Mesendoderm (in vitro differentiated cells): ENCODE measurements around the gene DDX17.

ENCODE experiments used
- DNase-seq: peaks from one replicate; pipeline ENCODE4 v3.0.0; 2013
- H2AK5ac ChIP-seq: 2 replicates; pipeline ENCODE4 v1.6.1; 2013; ENCODE audit warnings: low read length, inconsistent platforms
- H2BK120ac ChIP-seq: 2 replicates; pipeline ENCODE4 v1.6.1; 2013; ENCODE audit warnings: low read depth, mild to moderate bottlenecking, low read length, moderate library complexity, mixed read lengths
- H2BK15ac ChIP-seq: replicated peaks from 2 replicates; pipeline ENCODE4 v1.6.1; 2013; ENCODE audit warnings: low read depth, mild to moderate bottlenecking, moderate library complexity
- H2BK5ac ChIP-seq: 2 replicates; pipeline ENCODE4 v1.6.1; 2013; ENCODE audit warnings: low read length, inconsistent platforms
- H3K18ac ChIP-seq: 2 replicates; pipeline ENCODE4 v1.6.1; 2013; ENCODE audit warnings: mild to moderate bottlenecking, low read length, mixed read lengths
- H3K23ac ChIP-seq: one replicate; pipeline ENCODE4 v1.6.1; 2013; ENCODE audit warnings: low read length
- H3K27ac ChIP-seq: 2 replicates; pipeline ENCODE4 v1.5.1; 2013; ENCODE audit warnings: low read depth, mild to moderate bottlenecking, inconsistent platforms, low read length, moderate library complexity
- H3K27me3 ChIP-seq: 2 replicates; pipeline ENCODE4 v1.6.1; 2013; ENCODE audit warnings: low read length, control low read depth, mild to moderate bottlenecking, inconsistent platforms; ENCODE audit not compliant: insufficient read depth, poor library complexity
- H3K36me3 ChIP-seq: 2 replicates; pipeline ENCODE4 v1.6.1; 2013; ENCODE audit warnings: low read length, inconsistent platforms; ENCODE audit not compliant: control insufficient read depth, insufficient read depth
- H3K4ac ChIP-seq: one replicate; pipeline ENCODE4 v1.6.1; 2013; ENCODE audit warnings: low read depth, mild to moderate bottlenecking, low read length, moderate library complexity
- H3K4me1 ChIP-seq: 2 replicates; pipeline ENCODE4 v1.6.1; 2013; ENCODE audit warnings: low read depth, low read length, inconsistent platforms; ENCODE audit not compliant: control insufficient read depth
- H3K4me2 ChIP-seq: 2 replicates; pipeline ENCODE4 v1.6.1; 2013; ENCODE audit warnings: low read length
- H3K4me3 ChIP-seq: 2 replicates; pipeline ENCODE4 v1.5.1; 2013; ENCODE audit warnings: mild to moderate bottlenecking, low read length
- H3K56ac ChIP-seq: one replicate; pipeline ENCODE4 v1.6.1; 2013; ENCODE audit warnings: low read length
- H3K79me1 ChIP-seq: 2 replicates; pipeline ENCODE4 v1.6.1; 2013; ENCODE audit warnings: low read length, inconsistent platforms
- H3K79me2 ChIP-seq: 2 replicates; pipeline ENCODE4 v1.6.1; 2013; ENCODE audit warnings: mild to moderate bottlenecking, low read length; ENCODE audit not compliant: control insufficient read depth, insufficient read depth
- H3K9ac ChIP-seq: 2 replicates; pipeline ENCODE4 v1.6.1; 2013; ENCODE audit warnings: low read length, inconsistent platforms
- H4K5ac ChIP-seq: one replicate; pipeline ENCODE4 v1.6.1; 2013; ENCODE audit warnings: low read length
- H4K8ac ChIP-seq: one replicate; pipeline ENCODE4 v1.6.1; 2013; ENCODE audit warnings: low read depth, mild to moderate bottlenecking, control low read depth, low read length, moderate library complexity
- WGBS: extraction: QIAGEN DNeasy Blood & Tissue Kit; methylation state at CpG from one replicate; pipeline ENCODE4 v1.1.7; 2013; ENCODE audit warnings: low lambda C conversion rate, missing lambda C conversion rate; ENCODE audit not compliant: insufficient coverage; ENCODE audit errors: extremely low coverage; 5-methylcytosine and 5-hydroxymethylcytosine counted together

Gene DDX17

DNA sequence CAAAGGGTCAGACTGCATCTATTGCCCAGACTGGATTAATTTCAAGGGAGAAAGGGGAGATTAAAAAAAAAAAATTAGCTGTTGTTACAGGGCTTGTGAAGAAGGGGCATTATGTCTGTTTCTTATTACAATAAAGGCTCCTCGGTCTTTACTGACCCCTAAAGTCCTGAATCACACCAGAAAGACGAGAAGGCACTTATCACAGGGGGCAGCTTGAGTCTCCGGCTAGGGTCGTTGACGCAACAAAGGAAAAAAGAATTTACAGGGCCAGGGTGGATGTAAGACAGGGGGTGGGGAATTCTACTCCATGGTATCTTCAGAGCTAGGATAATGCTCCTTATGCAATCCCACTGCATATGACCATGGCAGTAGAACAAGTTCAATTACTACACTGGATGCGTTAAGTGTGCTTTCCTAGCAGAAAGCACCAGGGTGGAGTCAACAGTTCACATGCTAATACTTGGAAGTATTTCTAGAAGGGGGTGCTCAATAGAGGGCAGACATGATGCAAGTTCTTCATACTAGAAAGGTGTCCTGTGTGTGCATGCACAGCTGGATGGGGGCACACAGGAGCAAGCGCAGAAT is 16.5 kb downstream of the DDX17 start:
- H3K79me1 ChIP-seq: peaks cover 18% of the 10 kb centered on the region
- no peak overlapping the region for H4K5ac ChIP-seq
- peaks cover 44% of the 10 kb centered on the region for H3K36me3 ChIP-seq
- no peak overlapping the region for H2BK5ac ChIP-seq
- no peak overlapping the region for H3K4ac ChIP-seq
- H3K18ac ChIP-seq: no peak overlapping the region
- WGBS: no CpG with 5 or more reads among the region's 7 CpGs
- H3K23ac ChIP-seq: no peak overlapping the region
- no peak overlapping the region for H3K9ac ChIP-seq
- DNase-seq: no peak
- H3K4me2 ChIP-seq: no peak overlapping the region
- no peak overlapping the region for H2AK5ac ChIP-seq
- peaks cover 2% of the 10 kb centered on the region for H3K79me2 ChIP-seq
- H3K56ac ChIP-seq: no peak overlapping the region
- no peak overlapping the region for H4K8ac ChIP-seq
- no peak overlapping the region for H2BK15ac ChIP-seq
- no peaks in the 10 kb centered on the region for H3K4me1 ChIP-seq
- H2BK120ac ChIP-seq: no peak overlapping the region
- H3K4me3 ChIP-seq: no peak overlapping the region
- H3K27me3 ChIP-seq: no peaks in the 10 kb centered on the region
- H3K27ac ChIP-seq: no peak overlapping the region

DNA sequence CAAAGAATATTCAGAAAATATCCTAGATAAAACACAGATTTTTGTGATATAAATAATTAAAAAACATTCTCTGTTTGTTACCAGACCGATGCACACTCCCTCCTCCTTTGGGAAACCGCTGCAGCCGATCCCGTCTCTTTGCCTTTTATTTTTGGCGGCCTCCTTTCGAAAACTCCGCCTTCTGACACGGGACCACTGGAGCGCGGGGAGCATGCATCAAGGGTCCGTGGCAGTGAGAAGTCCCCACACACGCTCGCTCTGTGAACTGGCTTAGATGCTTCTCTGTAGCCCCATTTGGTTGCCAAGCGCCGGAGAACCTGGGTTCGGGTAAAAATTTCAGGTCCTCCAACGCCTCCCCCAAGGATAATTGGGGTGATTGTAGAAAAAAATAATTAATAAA is 17.0 kb downstream of the DDX17 start:
- no peak overlapping the region for H3K9ac ChIP-seq
- H3K27me3 ChIP-seq: no peaks in the 10 kb centered on the region
- no peak overlapping the region for H4K5ac ChIP-seq
- no peak overlapping the region for H2BK5ac ChIP-seq
- no peak overlapping the region for H3K23ac ChIP-seq
- H3K27ac ChIP-seq: no peak overlapping the region
- H3K18ac ChIP-seq: no peak overlapping the region
- H3K4me1 ChIP-seq: no peaks in the 10 kb centered on the region
- H2BK15ac ChIP-seq: no peak overlapping the region
- H3K79me1 ChIP-seq: peaks cover 16% of the 10 kb centered on the region
- no peak overlapping the region for H3K56ac ChIP-seq
- peaks cover 42% of the 10 kb centered on the region for H3K36me3 ChIP-seq
- no peak overlapping the region for H3K4me2 ChIP-seq
- no peak for DNase-seq
- no peak overlapping the region for H4K8ac ChIP-seq
- no peak overlapping the region for H2BK120ac ChIP-seq
- H2AK5ac ChIP-seq: no peak overlapping the region
- H3K4me3 ChIP-seq: no peak overlapping the region
- no peak overlapping the region for H3K4ac ChIP-seq
- WGBS: no CpG with 5 or more reads among the region's 17 CpGs
- H3K79me2 ChIP-seq: peaks cover 2% of the 10 kb centered on the region

DNA sequence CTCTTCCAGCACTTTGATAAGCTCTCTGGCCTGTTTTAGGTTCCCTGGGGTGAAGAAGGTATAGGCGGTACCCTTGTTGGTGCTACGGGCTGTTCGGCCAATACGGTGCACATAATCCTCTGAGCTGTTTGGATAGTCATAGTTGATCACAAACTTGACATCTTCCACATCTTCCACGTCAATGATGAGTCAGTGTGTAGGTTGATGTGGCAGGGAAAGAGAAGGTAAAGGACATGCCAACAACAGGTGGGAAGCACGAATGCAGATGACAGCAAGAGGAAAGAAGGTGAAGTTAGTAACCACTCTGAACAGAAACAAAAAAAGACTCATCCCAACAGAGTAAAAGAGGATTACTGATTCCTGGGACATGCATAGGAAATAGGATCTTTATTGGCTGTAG is 18.2 kb downstream of the DDX17 start:
- no peak overlapping the region for H3K4me2 ChIP-seq
- H4K5ac ChIP-seq: no peak overlapping the region
- H3K56ac ChIP-seq: no peak overlapping the region
- H2BK5ac ChIP-seq: no peak overlapping the region
- peaks cover 12% of the 10 kb centered on the region for H3K79me1 ChIP-seq
- no peak overlapping the region for H3K27ac ChIP-seq
- H3K4ac ChIP-seq: no peak overlapping the region
- no peak overlapping the region for H3K9ac ChIP-seq
- H2AK5ac ChIP-seq: no peak overlapping the region
- H3K23ac ChIP-seq: no peak overlapping the region
- H3K4me3 ChIP-seq: no peak overlapping the region
- H3K27me3 ChIP-seq: no peaks in the 10 kb centered on the region
- no peak overlapping the region for H2BK120ac ChIP-seq
- DNase-seq: no peak
- H3K36me3 ChIP-seq: peaks cover 38% of the 10 kb centered on the region
- no peak overlapping the region for H3K18ac ChIP-seq
- no peaks in the 10 kb centered on the region for H3K4me1 ChIP-seq
- peaks cover 2% of the 10 kb centered on the region for H3K79me2 ChIP-seq
- no CpG with 5 or more reads among the region's 6 CpGs for WGBS
- H2BK15ac ChIP-seq: no peak overlapping the region
- no peak overlapping the region for H4K8ac ChIP-seq

DNA sequence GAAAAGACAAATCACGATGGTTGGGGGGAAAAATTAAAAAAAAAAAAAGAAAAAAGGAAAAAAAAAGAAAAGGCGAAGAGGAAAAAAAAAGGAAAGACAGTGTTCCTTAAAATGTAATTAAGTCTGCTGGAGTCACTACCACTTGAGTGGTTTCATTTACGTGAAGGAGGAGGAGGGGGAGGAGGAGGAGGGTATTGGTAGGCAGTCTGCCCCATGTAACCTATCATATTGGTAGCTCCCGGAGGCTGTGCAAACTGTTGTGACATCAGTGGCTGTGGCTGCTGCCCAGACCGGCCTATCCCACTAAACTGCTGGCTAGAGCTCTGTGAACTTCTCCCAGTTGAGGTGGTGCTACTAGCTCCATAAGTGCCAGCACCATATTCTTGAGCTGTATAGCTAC is 20.3 kb downstream of the DDX17 start:
- Histone ChIP-seq H3K4me2 (no peak overlapping the region), H3K36me3 (peaks cover 48% of the 10 kb centered on the region), H3K4me3 (no peak overlapping the region), H3K18ac (no peak overlapping the region), H2BK5ac (no peak overlapping the region), H3K27ac (no peak overlapping the region), H3K23ac (no peak overlapping the region), H3K27me3 (no peaks in the 10 kb centered on the region), H3K56ac (no peak overlapping the region), H3K4ac (no peak overlapping the region), H3K9ac (no peak overlapping the region), H2BK120ac (no peak overlapping the region), H2BK15ac (no peak overlapping the region), H4K8ac (no peak overlapping the region), H4K5ac (no peak overlapping the region), H3K4me1 (no peaks in the 10 kb centered on the region), H2AK5ac (no peak overlapping the region), H3K79me2 (peaks cover 2% of the 10 kb centered on the region), H3K79me1 (peaks cover 12% of the 10 kb centered on the region)
- no peak for DNase-seq
- no CpG with 5 or more reads among the region's 5 CpGs for WGBS

DNA sequence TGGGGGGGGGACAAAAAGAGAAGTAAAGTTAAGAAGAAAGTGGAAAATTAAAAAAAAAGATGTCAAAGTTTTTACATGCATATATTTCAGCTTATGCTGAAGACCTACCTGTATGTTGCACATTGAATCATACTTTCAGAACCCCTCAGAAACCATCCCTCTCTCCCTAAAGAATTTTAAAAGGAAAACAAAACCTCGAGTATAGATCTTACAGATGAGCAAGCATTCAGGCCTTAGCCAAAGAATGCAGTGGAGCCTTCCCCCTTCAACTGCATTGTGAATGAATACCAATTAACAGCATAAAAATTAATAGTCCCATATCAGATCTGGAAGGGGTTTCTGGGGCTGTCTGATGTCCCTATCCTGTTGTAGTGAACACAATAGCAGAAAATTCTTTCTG is 21.9 kb downstream of the DDX17 start:
- Histone ChIP-seq H3K4me1 (no peaks in the 10 kb centered on the region), H2BK15ac (no peak overlapping the region), H3K27me3 (no peaks in the 10 kb centered on the region), H3K79me1 (peaks cover 9% of the 10 kb centered on the region), H2BK5ac (no peak overlapping the region), H2AK5ac (no peak overlapping the region), H3K4me3 (no peak overlapping the region), H3K4ac (no peak overlapping the region), H3K79me2 (peaks cover 2% of the 10 kb centered on the region), H2BK120ac (no peak overlapping the region), H3K27ac (no peak overlapping the region), H3K18ac (no peak overlapping the region), H3K36me3 (peaks cover 41% of the 10 kb centered on the region), H3K4me2 (no peak overlapping the region), H3K23ac (no peak overlapping the region), H4K5ac (no peak overlapping the region), H3K56ac (no peak overlapping the region), H3K9ac (no peak overlapping the region), H4K8ac (no peak overlapping the region)
- no CpG with 5 or more reads among the region's 1 CpG for WGBS
- no peak for DNase-seq

DNA sequence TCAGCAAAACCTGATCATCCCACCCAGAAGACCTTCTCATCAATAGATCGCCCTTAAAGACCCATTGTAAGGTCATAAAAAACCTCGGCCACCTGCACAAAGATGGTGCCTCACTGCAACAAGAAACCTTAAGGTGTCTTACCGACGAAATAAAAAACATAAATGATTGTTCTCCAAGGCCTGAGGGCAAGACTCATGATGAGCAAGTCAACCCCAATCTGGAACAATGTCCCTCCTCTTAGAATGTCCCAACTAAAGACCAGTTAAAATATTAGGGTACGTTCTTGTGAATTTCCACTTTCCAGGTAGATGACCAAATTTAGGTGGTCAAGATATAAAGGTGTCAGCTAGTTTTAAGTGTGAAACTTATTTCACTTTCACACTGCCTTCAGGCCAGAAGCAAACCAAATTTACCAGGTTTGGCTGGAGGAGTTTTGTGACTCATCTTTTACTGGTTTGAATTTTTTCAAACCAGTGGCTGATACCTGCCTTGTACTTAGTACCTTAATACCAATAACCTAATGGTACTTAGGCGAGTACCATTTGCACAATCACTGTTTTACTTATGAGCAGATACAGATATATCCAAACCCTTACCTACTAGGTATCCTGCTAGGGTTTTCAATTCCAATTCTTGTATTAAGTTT is 23.3 kb downstream of the DDX17 start:
- Histone ChIP-seq H3K18ac (no peak overlapping the region), H4K8ac (no peak overlapping the region), H3K4me1 (no peaks in the 10 kb centered on the region), H3K36me3 (peaks cover 33% of the 10 kb centered on the region), H3K79me1 (peaks cover 5% of the 10 kb centered on the region), H3K56ac (no peak overlapping the region), H3K23ac (no peak overlapping the region), H2BK15ac (no peak overlapping the region), H3K4ac (no peak overlapping the region), H3K27ac (no peak overlapping the region), H3K4me2 (no peak overlapping the region), H3K9ac (no peak overlapping the region), H2AK5ac (no peak overlapping the region), H2BK120ac (no peak overlapping the region), H3K4me3 (no peak overlapping the region), H4K5ac (no peak overlapping the region), H3K79me2 (no peaks in the 10 kb centered on the region), H2BK5ac (no peak overlapping the region), H3K27me3 (no peaks in the 10 kb centered on the region)
- DNase-seq: no peak
- WGBS: no CpG with 5 or more reads among the region's 6 CpGs
